ENCODE data around the gene PHF2.

- TF ChIP-seq CTCF (IDR thresholded peaks at IDR 0.05; ENCODE audit: insufficient read depth, low read length, poor library complexity, severe bottlenecking) (no peak), EZH2phosphoT487 (conservative IDR thresholded peaks at IDR 0.05; ENCODE audit: low read length) (no peak)
Observed at GRCh38 chr9:93621922-93622321, 45.5 kb downstream of the PHF2 start.

Data from SU-DHL-6 (cell line).